HG03439 (cell line): ENCODE measurements around the gene CEMIP2.

ENCODE experiments used
- ATAC-seq: cut with Tn5 transposase; IDR thresholded peaks from one replicate; pipeline ENCODE4 v1.9.1; 2021; ENCODE audit warnings: mild to moderate bottlenecking, moderate library complexity; ENCODE audit not compliant: unreplicated experiment

Gene CEMIP2

DNA sequence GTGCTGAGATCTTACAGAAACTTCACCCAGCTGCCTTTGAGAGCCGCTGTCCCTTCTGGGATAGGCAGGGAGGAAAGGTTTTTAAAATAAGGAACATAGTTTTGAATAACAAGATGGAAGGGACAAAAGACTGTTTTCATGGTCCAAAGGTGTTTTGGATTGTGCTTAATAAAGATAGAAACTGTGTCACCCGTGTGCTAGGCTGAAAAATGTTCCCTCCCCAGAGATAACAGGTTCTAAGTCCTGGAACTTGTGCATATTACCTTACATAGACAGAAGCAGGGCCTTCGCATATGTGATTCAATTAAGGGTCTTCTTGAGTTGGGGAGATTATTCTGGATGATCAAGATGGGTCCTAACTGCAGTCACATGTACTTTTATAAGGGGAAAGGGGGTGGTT lies 1.9 kb upstream of the CEMIP2 start:
- no peak for ATAC-seq

DNA sequence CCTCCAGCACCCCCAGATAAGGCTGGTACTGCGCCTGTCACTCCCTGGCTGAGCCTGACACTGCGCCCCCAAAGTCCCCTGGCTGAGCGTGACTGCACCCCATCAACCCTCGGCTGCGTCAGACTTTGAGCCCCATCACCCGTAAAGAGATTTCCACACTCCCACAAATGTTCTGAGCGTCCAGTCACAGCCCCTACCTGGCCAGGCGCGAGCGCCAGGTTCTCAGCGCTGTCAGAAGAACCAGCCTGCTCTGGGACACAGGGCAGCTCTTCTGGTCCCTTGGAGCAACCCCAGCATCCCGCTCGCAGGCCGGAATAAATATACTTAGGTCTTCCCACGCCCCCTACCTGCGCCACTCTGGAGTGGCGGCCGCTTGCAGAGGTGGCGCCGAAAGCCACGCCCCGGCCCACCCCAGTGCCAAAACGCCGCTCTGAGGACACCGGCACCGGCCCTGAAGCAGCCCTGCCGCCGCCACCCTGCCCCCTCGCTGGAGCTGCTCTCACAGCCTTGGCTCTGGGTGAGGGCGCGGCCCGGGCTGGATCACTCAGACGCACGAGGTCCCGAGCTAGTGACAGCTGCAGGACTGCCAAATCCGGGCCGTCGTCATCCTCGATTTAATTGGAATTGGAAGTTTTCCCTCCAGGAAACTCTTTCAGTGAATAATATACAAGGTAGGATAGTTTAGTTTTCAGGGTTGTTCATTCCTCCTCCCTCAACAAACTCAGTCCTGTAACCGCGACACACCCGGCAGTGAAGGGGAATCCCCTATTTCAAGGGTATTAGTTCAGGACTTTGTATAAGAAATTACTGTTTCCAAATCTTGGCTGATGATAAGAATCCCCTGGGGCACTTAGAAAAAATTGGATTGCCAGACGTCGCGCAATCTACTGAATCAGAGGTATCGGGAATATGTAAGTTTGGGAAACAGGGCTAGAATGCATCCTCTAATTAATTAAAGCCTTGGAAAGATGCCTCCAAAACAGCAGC lies 1.2 kb upstream of the CEMIP2 start:
- ATAC-seq: peak; percentile 32

DNA sequence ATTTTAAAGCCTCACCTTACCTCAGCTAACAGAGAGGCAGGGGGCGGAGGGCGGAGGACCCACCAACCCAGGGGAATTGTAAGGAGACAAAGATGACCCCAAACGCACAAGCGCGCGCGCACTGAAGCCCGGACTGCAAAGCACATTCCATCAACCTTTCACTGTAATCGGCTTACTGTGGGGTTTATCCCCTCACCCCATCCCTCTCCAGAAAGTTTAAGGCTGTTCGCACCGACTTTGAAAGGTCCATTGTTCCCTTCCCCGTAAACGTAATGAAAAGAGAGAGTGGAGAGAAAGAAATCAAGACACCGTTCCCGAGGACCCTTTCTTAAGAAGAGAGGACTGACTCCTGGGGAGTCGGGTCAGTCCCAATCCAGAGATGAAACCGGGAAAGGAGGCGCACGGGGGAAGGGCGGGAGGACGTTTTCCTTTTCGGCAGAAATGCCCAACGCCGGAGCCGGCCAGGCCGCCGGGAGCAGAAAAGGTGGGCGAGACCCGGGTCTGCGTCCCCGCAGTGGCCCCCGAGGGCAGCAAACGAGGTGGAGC lies 464 bp downstream of the CEMIP2 start:
- no peak for ATAC-seq

DNA sequence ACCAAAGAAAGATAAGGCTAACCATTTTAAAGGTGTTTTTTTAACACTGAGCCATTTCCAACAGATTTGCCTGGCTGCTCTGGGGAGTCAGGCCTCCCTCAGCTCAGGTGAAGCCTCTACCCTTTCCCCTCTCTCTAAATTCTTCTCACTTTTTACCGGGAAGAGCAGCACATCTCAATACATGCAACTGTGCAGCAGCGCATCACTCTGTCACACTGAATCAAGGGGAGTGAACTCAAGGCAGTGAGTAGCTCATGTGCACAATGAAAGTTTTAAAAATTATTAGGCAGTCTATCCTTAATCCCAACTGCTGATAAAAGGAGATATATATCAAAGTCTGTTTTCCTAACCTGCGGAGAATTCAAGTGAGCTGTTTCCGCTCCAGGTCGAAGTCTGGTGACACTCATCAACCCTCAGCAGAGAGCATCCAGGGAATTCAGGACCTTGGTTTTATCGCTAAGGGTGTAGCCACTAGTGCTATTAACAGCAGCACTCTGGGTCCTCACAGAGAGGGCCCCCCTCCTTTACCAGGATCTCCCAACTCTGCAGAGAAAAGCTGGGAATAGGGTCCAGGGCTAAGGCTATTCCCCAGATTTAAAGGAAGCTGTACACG lies 1.0 kb downstream of the CEMIP2 start:
- no peak for ATAC-seq

DNA sequence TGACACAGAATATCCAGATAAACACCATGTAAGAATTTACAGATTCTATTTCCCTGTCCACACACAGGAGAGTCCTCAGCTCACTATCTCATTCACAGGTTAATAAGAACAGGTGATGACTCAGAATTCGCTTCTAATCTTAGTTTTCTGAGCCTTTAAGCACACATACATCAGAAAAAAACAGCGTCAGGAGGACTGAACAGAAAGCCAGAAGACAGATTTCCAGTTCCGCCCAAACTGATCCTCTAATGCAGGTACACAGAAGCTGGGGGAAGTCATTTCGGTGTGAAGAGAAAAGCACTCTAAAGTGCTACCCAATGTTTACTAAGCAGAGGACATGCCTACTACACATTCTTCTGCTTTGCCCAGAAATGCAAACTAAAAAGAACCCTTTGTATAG lies 1.6 kb downstream of the CEMIP2 start:
- peak; percentile 17 for ATAC-seq

DNA sequence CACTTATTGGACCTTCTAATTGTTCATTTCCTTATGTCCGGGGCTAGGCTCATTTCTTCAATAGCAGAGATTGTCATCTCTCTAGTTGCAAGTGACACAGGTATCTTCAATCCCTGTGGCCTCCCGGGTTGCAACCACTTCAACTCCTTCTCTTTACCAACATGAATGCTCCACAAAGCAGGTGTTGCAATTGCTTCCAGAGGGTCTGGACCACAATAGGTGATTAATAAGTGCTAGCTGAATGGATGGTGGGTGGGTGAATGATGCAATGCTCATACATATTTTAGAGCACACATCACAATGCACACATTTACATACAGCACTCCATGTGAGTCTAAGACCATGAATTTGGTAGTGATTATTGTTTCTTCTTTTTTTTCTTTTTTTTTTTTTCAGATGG lies 2.6 kb downstream of the CEMIP2 start:
- ATAC-seq: no peak

DNA sequence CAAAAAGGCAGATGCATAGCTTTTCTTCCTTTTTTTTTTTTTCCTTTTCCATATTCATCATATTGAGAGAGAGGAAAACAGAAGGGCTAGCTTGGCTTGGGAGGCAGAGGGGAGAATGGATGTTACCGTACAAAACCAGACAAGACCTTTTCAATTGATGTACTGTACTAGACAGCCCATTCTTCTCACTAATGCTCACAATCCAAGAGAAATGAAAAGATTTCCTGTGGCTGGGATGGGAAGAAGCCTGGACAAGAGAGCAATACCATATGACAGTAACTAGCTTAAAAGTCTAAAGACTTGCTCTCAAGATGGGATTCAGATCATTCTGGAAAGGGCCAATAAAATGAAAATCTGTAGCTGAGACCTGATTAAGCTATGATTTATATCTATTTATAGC lies 3.4 kb downstream of the CEMIP2 start:
- ATAC-seq: no peak

DNA sequence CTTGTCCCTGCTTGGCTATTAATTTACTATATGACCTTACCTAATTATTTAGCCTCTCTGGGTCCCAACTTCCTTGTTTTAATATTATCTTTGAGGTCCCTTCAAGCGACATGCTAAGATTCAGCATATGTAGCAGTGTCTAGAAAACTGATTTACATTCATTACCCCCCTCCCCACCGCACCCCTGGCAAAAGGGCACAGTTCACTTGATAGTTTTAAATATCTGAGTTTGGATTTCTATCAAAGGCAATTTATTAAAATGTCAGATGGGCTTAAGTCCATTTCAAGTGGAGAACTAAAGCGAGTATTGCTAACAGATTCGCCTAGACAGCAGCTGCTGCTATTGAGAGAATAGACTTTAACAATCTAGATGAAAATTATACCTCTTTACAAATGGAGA lies 3.9 kb downstream of the CEMIP2 start:
- no peak for ATAC-seq

DNA sequence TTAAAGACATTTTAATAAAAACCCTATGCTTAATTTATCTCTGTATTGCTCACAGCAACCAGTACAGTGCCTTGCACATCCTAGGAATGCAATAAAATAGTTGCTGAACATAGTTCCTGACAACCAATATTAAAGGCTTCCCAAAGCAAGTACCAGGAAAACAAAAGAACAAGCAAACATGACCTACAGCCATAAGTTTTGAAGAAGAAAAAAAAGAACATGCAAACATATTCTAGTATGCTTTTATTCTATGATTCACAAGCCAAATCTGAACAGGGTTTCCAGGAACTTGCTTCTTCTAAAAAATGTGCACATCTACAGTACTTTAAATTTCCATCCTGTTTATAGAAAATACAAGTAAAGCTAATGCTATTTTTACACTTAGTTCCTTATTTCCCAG lies 4.5 kb downstream of the CEMIP2 start:
- ATAC-seq: no peak

DNA sequence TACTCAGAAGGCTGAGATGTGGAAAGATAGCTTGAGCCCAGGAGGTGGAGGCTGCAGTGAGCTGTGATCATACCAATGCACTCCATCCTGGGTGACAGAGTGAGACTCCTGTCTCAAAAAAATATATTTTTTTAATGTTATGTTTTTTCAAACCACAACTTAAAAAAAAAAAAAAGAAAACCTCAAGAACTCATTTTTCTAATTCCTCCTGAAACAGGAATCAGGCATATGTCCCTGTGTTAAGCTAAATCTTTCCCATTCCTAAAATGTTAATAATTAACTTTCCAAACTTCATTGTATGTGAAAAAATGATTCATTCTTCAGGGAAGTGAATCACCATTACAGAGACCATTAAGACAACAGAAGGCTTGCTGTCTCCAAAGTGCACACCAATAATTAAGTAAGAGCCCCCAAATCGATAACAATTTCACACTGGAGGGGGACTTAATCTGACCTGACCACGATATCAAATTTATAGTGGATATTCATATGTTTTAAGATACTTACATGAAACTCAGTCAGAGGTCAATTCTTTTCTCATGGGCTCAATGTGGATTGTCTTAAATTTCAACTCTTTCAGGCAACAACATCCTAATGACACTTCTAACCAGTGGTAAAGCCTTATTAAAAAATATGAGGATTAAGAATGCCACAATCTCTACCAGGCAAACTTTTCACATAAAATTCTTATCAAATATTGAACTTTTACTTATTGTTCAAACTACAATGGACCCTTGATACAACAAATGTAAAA lies 5.2 kb downstream of the CEMIP2 start:
- no peak for ATAC-seq

DNA sequence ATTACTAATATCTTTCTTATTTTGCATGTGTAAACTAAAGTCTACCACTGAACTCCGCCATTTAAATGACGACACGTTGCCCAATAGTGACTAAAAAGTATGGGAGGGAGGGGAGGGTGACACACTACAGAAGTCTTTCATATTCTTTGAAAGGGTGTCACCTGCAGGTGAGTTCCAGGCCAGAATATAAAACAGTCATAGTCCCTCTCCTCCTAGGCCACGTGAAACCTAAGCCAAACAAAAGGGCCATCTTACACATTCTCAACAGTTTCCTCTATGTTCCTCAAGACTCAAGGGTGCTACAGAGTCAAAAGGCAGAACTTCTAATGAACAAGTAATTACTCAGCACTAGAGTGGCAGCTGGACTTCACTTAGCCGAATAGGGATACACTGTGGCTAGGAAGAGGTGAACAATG lies 6.4 kb downstream of the CEMIP2 start:
- ATAC-seq: no peak

DNA sequence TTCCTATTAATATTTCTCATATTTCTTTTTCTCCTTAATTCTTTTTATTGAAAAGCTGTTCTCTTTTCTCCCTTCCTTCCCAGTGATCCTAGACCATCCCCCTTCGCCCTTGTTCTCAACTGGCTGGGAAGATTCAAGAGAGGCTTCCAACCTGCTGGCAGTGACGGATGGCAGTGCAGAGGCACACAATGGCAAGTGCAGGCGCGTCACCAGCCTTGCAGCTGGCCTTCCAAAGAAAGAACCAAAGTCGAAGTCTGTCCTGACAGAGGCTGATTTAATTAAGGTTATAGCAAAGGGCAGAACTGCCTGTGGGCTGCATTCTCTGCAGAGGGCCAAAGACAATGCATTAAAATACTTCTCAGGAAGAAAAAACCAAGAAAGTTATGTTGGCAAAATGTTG lies 7.4 kb downstream of the CEMIP2 start:
- ATAC-seq: no peak

DNA sequence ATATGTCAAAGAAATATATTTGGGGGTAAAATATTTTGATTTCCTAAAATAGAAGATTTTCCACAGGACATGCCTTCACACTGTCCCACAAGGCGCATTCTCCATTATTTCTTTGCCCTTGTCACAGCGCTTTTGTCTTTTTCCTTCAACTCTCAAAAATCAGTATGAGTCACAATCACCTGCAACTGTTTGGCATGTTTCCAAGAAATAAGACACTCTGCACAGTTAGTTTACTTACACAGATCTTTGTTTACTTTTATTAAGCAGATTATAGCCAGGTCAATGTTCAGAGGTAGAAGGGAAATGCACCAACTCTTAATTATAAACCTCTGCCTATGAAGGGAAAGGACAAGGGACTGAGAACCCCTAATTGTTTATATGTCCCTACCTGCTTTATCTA lies 9.5 kb downstream of the CEMIP2 start:
- ATAC-seq: no peak

DNA sequence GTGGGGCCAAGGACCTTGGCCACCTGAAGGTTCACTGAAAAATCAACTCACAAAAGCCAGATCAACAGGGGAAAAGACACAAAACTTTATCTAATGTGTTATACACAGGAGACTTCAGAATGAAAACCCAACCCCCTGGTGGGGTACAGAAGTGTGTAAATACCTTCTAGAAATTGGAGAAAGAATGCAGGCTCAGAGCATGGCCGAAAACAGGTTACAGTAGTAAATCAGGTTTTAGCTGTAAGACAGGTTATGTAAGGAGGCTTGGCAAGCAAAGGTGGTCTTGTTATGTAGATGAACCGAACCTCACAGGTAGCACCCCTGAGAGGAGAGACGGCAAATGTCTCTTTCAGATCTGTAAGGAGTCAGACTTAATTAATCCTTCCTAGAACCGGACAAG lies 10.0 kb downstream of the CEMIP2 start:
- no peak for ATAC-seq

DNA sequence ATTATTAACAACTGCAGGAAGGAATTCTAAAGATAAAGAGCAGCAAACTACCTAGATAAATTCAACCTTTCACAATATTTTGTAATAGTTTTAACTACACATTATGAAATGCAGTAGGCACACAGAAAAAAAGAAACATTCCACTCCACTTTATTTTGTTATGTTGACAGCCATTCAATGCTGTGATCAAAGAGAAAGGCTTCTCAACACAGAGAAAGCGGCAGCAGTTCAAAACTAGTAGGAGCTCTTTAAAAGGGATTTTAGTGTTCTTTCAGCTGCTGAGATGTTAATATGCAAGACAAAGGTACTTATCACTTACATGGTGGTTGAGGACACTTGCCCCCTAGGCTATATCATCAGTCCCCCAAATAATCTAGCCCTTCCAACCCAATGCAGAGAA lies 11.6 kb downstream of the CEMIP2 start:
- ATAC-seq: no peak

DNA sequence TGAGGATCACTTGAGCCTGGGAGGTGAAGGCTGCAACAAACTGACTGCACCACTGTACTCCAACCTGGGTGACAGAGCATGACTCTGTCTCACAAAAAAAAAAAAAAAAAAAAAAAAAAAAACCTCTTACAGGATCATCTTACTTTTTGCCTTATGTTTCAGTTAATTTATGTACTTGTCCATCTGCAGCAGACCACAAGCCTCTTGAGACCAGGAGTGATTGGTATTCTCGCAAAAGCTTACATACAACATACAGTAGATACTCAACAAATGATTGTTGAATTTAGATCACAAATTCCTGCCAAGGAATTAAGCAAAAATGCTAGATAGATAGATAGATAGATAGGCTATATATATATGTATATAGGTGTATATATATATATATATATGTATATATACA lies 12.4 kb downstream of the CEMIP2 start:
- ATAC-seq: no peak

DNA sequence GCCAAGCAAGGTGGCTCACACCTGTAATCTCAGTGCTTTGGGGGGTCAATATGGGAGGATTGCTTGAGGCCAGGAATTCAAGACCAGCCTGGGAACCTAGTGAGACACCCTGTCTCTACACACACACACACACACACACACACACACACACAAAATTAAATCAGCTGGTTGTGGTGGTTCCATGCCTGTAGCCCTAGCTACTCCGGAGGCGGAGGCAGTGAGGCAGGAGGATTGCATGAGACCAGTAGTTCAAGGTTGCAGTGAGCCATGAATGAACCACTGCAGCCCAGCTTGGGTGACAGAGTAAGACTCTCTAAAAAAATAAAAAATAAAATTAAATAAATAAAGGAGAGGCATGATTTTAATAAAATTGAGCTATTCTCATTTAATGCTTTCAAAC lies 13.1 kb downstream of the CEMIP2 start:
- ATAC-seq: no peak

DNA sequence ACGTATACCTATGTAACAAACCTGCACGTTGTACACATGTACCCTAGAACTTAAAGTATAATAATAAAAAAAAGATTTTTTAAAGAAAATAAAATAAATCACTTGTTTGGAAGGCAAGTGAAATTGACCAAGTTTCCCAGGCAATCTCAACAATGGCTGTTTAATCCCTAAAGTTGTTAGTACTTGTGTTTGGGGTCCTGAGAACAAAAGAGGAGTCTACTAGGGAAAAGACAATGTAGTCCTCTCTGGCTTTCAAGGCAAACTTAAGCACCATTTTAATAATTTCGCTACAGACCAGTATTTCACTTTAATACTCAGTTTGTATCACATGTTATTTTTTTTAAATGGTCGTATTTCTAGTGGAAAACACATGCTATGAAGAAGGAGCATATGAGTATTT lies 14.2 kb downstream of the CEMIP2 start:
- ATAC-seq: no peak

DNA sequence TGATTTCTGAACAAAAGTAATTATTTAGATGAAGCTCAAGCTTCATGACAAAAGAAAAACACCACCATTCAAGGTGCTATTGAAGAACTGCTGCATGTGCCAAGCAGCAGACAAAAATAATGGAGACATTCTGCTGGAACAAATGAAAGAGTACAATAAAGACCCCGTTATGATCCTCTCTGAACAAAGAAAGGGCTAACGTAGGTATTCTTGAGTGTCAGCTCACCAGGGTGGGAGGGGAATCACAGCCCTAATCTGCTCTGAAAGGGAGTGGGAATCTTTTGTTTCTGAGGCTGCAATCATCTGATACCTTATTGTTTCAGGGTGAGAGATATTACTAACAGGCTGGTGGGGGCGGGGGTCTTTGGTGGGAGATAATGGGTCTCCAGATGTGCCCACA lies 15.4 kb downstream of the CEMIP2 start:
- no peak for ATAC-seq

DNA sequence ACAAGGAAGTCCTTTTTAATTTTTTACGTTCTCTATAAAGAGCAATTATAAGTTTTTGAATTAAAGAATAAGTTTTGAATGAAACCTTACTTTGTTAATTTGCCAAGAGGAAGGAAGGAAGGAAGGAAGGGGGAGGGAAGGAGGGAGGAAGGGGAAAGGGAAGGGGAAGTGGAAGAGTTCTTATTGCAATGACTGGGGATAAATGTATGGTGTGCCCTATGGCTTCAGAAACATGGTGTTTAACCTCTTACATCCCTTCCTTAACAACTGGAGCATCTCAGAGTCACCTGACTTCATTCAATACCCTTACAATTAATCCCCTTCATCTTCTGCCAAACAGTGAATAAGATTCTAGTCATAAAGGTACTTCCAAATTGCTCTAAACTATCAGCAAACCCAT lies 16.0 kb downstream of the CEMIP2 start:
- ATAC-seq: no peak

DNA sequence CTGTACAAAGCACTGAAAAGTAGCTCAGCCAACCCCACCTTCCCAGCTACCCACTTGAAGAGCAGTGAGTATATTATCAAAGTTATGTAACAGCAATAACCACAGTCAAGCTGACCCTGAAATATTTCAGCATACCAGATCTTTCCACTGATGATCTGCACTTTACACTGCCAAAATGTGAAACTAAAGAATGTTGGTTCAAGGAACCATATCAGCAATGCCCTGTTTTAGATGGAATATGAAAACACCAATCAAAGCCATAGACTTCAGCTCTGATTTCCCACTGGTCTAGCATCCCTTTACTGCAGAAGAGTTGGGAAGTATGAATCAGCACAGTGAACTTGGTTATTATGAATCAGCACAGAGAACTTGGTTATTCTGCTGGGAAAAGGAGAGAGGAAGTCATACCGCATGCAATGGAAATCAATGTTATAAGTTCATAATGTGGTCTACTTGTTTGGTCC lies 20.0 kb downstream of the CEMIP2 start:
- ATAC-seq: no peak
